HL-60 (cell line): ENCODE data around the gene MYOM3.

Experiments
- DNase-seq, 2 experiments: peaks; one replicate each; pipeline ENCODE4 v3.0.0-alpha.2; 2010 to 2020; ENCODE audit warnings: low read depth in 1 of 2, low spot score in 1 of 2
- H3K27ac ChIP-seq: fragments of 250-450 bp; sonication (Bioruptor Pico); replicated peaks from 2 replicates; pipeline ENCODE4 v1.5.1; 2020; ENCODE audit warnings: mild to moderate bottlenecking, moderate library complexity
- H3K27me3 ChIP-seq: fragments of 250-450 bp; sonication (Bioruptor Pico); 2 replicates; pipeline ENCODE4 v1.5.1; 2021; ENCODE audit warnings: mild to moderate bottlenecking, moderate library complexity; ENCODE audit not compliant: insufficient read depth, poor library complexity, severe bottlenecking
- H3K4me3 ChIP-seq: replicated peaks from 2 replicates; pipeline ENCODE4 v1.5.1; 2011; ENCODE audit warnings: mild to moderate bottlenecking, control low read depth, low read length; ENCODE audit not compliant: insufficient read depth
- CTCF ChIP-seq: IDR thresholded peaks from one replicate; pipeline ENCODE4 v1.5.1; 2011; ENCODE audit warnings: low read length, control low read depth, inconsistent platforms; ENCODE audit not compliant: insufficient read depth
- GABPA ChIP-seq: IDR thresholded peaks from 2 replicates; pipeline ENCODE4 v1.6.1; 2012; ENCODE audit warnings: low read depth
- POLR2AphosphoS5 ChIP-seq: IDR thresholded peaks from 2 replicates; pipeline ENCODE4 v1.6.1; 2012; ENCODE audit warnings: low read depth
- REST ChIP-seq: IDR thresholded peaks from 2 replicates; pipeline ENCODE4 v1.6.1; 2012; ENCODE audit warnings: low read depth; ENCODE audit not compliant: insufficient replicate concordance
- SPI1 ChIP-seq: IDR thresholded peaks from 2 replicates; pipeline ENCODE4 v1.6.1; 2012; ENCODE audit warnings: low read depth, mild to moderate bottlenecking, borderline replicate concordance

MYOM3 gene

GRCh38 chr1:24130385-24130784 is 18.4 kb upstream of the MYOM3 start:
- Histone ChIP-seq H3K27me3 (no peaks in the 10 kb centered on the region), H3K27ac (no peak overlapping the region), H3K4me3 (no peak overlapping the region)
- DNase-seq = no peak
- TF ChIP-seq POLR2AphosphoS5 = no peak
- TF ChIP-seq CTCF = no peak
- TF ChIP-seq REST = no peak
- TF ChIP-seq SPI1 = no peak
- no peak for TF ChIP-seq GABPA

GRCh38 chr1:24127801-24128363 is 15.9 kb upstream of the MYOM3 start:
- TF ChIP-seq REST (peak; percentile 46), CTCF (no peak)
- Histone ChIP-seq H3K27ac (no peak overlapping the region), H3K4me3 (no peak overlapping the region), H3K27me3 (no peaks in the 10 kb centered on the region)
- no peak for DNase-seq

GRCh38 chr1:24127134-24127800 is 15.3 kb upstream of the MYOM3 start:
- H3K4me3 ChIP-seq = no peak overlapping the region
- H3K27me3 ChIP-seq = no peaks in the 10 kb centered on the region
- no peak overlapping the region for H3K27ac ChIP-seq
- TF ChIP-seq SPI1 = no peak
- no peak for TF ChIP-seq GABPA
- no peak for TF ChIP-seq REST
- TF ChIP-seq POLR2AphosphoS5 = no peak
- TF ChIP-seq CTCF = no peak
- no peak for DNase-seq
